ENCODE data around the gene CEMIP. TPM values are rescaled to one million over a fixed set of nuclear protein-coding genes. Genes with fewer than 3 reads are reported as not detected.

Gene CEMIP
- total RNA-seq, 4 donors from 2014 or later = 0.21 to 1.4 (median 1.2) TPM; not detected in 1

DNA sequence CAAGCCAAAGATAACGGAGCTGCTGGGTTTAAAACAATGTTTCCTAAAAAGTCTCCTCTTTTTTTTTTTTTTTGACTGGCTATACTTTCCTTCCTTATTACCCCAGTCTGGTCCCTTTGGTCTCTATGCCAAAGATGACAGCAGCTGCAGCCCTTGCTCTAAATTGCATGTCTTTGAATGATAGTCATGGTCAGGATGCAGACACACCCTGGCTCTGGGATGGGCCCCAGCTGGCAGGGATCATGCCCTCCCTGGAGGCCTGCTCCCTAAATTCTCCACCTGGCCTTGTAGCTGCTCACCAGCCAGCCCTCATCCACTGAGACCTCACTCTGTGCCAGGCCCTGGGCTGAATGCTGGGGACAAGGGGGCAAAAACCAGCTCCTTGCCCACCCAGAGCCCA is 114.6 kb downstream of the CEMIP start:
- no peak for TF ChIP-seq POLR2A (IDR thresholded peaks at IDR 0.05)
- peak in 1 of 2 donors; percentile 12 for TF ChIP-seq EP300 (IDR thresholded peaks at IDR 0.05)
- H3K9me3 ChIP-seq = peaks cover 0 to 11% (median 0%) of the 10 kb centered on the region in 4 donors
- no peaks in the 10 kb centered on the region for H3K27me3 ChIP-seq
- no peak overlapping the region for H3K4me3 ChIP-seq
- H3K27ac ChIP-seq = no peak overlapping the region
- peak in 1 of 2 donors; percentile 30 for DNase-seq (ENCODE audit: low spot score in 2 of 2)
- 48 to 63% methylated on average over 1 of the region's 1 CpG for WGBS, 2 donors
- H3K36me3 ChIP-seq = peaks cover 0 to 39% (median 0%) of the 10 kb centered on the region in 3 donors
- peaks cover 0 to 23% (median 0%) of the 10 kb centered on the region in 4 donors for H3K4me1 ChIP-seq

- Histone ChIP-seq H3K4me1 (peaks cover 0 to 23% (median 0%) of the 10 kb centered on the region in 4 donors), H3K27me3 (no peaks in the 10 kb centered on the region), H3K9me3 (peaks cover 0 to 11% (median 0%) of the 10 kb centered on the region in 4 donors), H3K27ac (no peak overlapping the region), H3K36me3 (peaks cover 0 to 50% (median 0%) of the 10 kb centered on the region in 3 donors), H3K4me3 (no peak overlapping the region)
- 81 to 85% methylated on average over 7 of the region's 7 CpGs for WGBS, 2 donors
- TF ChIP-seq POLR2A (IDR thresholded peaks at IDR 0.05) (no peak), CTCF (IDR thresholded peaks at IDR 0.05) (no peak), EP300 (IDR thresholded peaks at IDR 0.05) (no peak)
- no peak for DNase-seq (ENCODE audit: low spot score in 2 of 2)
Observed at GRCh38 chr15:80895091-80895490, 115.9 kb downstream of the CEMIP start.

DNA sequence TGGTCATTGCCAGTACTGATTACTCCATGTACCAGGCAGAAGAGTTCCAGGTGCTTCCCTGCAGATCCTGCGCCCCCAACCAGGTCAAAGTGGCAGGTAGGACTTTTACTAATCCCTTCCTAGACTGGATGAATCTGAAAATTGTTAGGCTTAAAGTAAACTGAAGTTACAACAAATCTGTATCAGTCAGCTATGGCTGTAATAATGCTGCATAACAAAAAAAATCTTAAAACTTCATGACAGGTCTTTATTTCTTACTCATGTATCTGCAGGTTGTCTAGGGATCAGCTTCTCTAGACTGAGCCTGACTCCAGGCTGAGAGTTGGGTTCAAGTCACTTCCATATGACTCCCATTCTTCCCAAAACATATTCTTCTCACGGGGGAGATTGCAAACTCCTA is 116.8 kb downstream of the CEMIP start:
- H3K4me1 ChIP-seq = peaks cover 0 to 22% (median 0%) of the 10 kb centered on the region in 4 donors
- H3K9me3 ChIP-seq = peaks cover 0 to 11% (median 0%) of the 10 kb centered on the region in 4 donors
- no peaks in the 10 kb centered on the region for H3K27me3 ChIP-seq
- no peak for TF ChIP-seq POLR2A (IDR thresholded peaks at IDR 0.05)
- no peak for TF ChIP-seq CTCF (IDR thresholded peaks at IDR 0.05)
- no peak for TF ChIP-seq EP300 (IDR thresholded peaks at IDR 0.05)
- H3K27ac ChIP-seq = no peak overlapping the region
- no peak for DNase-seq (ENCODE audit: low spot score in 2 of 2)
- no peak overlapping the region for H3K4me3 ChIP-seq
- H3K36me3 ChIP-seq = peaks cover 0 to 51% (median 0%) of the 10 kb centered on the region in 3 donors
- 95 to 98% methylated on average over 2 of the region's 2 CpGs for WGBS, 2 donors

GRCh38 chr15:80898040-80898439 is 118.9 kb downstream of the CEMIP start:
- no peaks in the 10 kb centered on the region for H3K27me3 ChIP-seq
- peaks cover 0 to 56% (median 0%) of the 10 kb centered on the region in 3 donors for H3K36me3 ChIP-seq
- H3K9me3 ChIP-seq = peaks cover 0 to 11% (median 0%) of the 10 kb centered on the region in 4 donors
- WGBS, 2 donors = 68 to 87% methylated on average over 2 of the region's 2 CpGs
- DNase-seq (ENCODE audit: low spot score in 2 of 2) = no peak
- peaks cover 0 to 16% (median 0%) of the 10 kb centered on the region in 4 donors for H3K4me1 ChIP-seq
- no peak overlapping the region for H3K4me3 ChIP-seq
- no peak for TF ChIP-seq POLR2A (IDR thresholded peaks at IDR 0.05)
- no peak overlapping the region for H3K27ac ChIP-seq

- peaks cover 0 to 74% (median 0%) of the 10 kb centered on the region in 3 donors for H3K36me3 ChIP-seq
- no peak for DNase-seq (ENCODE audit: low spot score in 2 of 2)
- H3K4me3 ChIP-seq = no peak overlapping the region
- H3K4me1 ChIP-seq = no peaks in the 10 kb centered on the region
- no peaks in the 10 kb centered on the region for H3K9me3 ChIP-seq
- no peak overlapping the region for H3K27ac ChIP-seq
- H3K27me3 ChIP-seq = no peaks in the 10 kb centered on the region
- WGBS, 2 donors = 90 to 92% methylated on average over 10 of the region's 10 CpGs
- TF ChIP-seq EP300 (IDR thresholded peaks at IDR 0.05) (no peak), POLR2A (IDR thresholded peaks at IDR 0.05) (no peak), CTCF (IDR thresholded peaks at IDR 0.05) (no peak)
Observed at GRCh38 chr15:80902298-80902801, 123.2 kb downstream of the CEMIP start.

DNA sequence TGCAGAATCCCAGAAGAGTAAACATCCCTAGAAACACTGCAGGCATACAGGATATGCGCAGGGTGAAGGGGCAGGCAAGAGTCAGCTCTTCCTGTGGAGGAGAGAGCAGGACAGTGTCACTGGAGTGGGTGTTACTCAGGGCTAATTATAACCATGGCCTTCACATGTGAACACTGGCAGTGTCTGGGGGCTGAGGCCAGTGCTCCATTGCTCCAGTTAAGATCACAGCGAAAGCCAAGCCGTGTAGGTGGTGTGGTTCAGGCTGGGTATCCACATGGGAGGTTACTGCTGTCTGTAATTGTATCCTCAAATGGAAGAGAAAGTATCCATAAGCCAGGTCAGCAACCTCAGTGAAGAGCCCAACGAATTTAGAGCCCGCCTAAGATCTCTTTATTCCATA is 125.8 kb downstream of the CEMIP start:
- Histone ChIP-seq H3K27me3 (no peaks in the 10 kb centered on the region), H3K9me3 (peaks cover 0 to 4% (median 0%) of the 10 kb centered on the region in 4 donors), H3K4me3 (no peak overlapping the region), H3K4me1 (no peaks in the 10 kb centered on the region), H3K27ac (no peak overlapping the region), H3K36me3 (peaks cover 0 to 76% (median 0%) of the 10 kb centered on the region in 3 donors)
- no peak for DNase-seq (ENCODE audit: low spot score in 2 of 2)
- TF ChIP-seq POLR2A (IDR thresholded peaks at IDR 0.05) (no peak), EP300 (IDR thresholded peaks at IDR 0.05) (no peak), CTCF (IDR thresholded peaks at IDR 0.05) (no peak)
- 63 to 64% methylated on average over 5 of the region's 5 CpGs for WGBS, 2 donors
